Astrocyte (in vitro differentiated cells and primary cell): ENCODE data around the gene ZBTB7A. TPM values are rescaled to one million over a fixed set of nuclear protein-coding genes. Genes with fewer than 3 reads are reported as not detected.

Source experiments
- DNase-seq: peaks from one replicate; pipeline ENCODE4 v3.0.0-alpha.2; 2010; ENCODE audit warnings: low read depth
- FAIRE-seq: peaks from 2 replicates; lab custom pipeline; 2011; peaks lifted over from hg19 to GRCh38; lab: Jason Lieb, UNC
- H2AFZ ChIP-seq: 2 replicates; pipeline ENCODE4 v1.6.0; 2012; ENCODE audit warnings: low read depth, low read length, inconsistent platforms
- H3K27ac ChIP-seq: 2 replicates; pipeline ENCODE4 v1.5.1; 2011; ENCODE audit warnings: low read depth, low read length, inconsistent platforms
- H3K27me3 ChIP-seq: 2 replicates; pipeline ENCODE4 v1.6.0; 2011; ENCODE audit warnings: low read length, inconsistent platforms; ENCODE audit not compliant: insufficient read depth
- H3K36me3 ChIP-seq: 2 replicates; pipeline ENCODE4 v1.5.1; 2011; ENCODE audit warnings: low read length, inconsistent platforms; ENCODE audit not compliant: insufficient read depth
- H3K4me1 ChIP-seq: 2 replicates; pipeline ENCODE4 v1.5.1; 2011; ENCODE audit warnings: low read length, inconsistent platforms; ENCODE audit not compliant: insufficient read depth
- H3K4me2 ChIP-seq: 2 replicates; pipeline ENCODE4 v1.6.0; 2012; ENCODE audit warnings: low read length, inconsistent platforms
- H3K4me3 ChIP-seq: 2 replicates; pipeline ENCODE4 v1.5.1; 2011; ENCODE audit warnings: low read depth, mild to moderate bottlenecking, low read length, inconsistent platforms; ENCODE audit not compliant: insufficient read depth
- H3K79me2 ChIP-seq: 2 replicates; pipeline ENCODE4 v1.6.0; 2012; ENCODE audit warnings: mild to moderate bottlenecking, low read length, inconsistent platforms; ENCODE audit not compliant: insufficient read depth
- H3K9ac ChIP-seq: 2 replicates; pipeline ENCODE4 v1.6.0; 2012; ENCODE audit warnings: mild to moderate bottlenecking, low read length, inconsistent platforms
- H3K9me3 ChIP-seq: 2 replicates; pipeline ENCODE4 v1.5.1; 2012; ENCODE audit warnings: low read depth, mild to moderate bottlenecking, low read length, inconsistent platforms; ENCODE audit not compliant: insufficient read depth
- H4K20me1 ChIP-seq: 2 replicates; pipeline ENCODE4 v1.6.0; 2012; ENCODE audit warnings: low read length, inconsistent platforms; ENCODE audit not compliant: insufficient read depth
- H3K27ac Mint-ChIP-seq: one replicate; pipeline ENCODE4 v1.8.0; 2021; ENCODE audit warnings: mild to moderate bottlenecking, mixed read lengths; ENCODE audit not compliant: unreplicated experiment
- H3K27me3 Mint-ChIP-seq: one replicate; pipeline ENCODE4 v1.8.0; 2021; ENCODE audit warnings: low read depth, mixed read lengths; ENCODE audit not compliant: unreplicated experiment
- H3K36me3 Mint-ChIP-seq: one replicate; pipeline ENCODE4 v1.8.0; 2021; ENCODE audit warnings: low read depth, mixed read lengths; ENCODE audit not compliant: unreplicated experiment
- H3K4me1 Mint-ChIP-seq: one replicate; pipeline ENCODE4 v1.8.0; 2021; ENCODE audit warnings: low read depth, mixed read lengths; ENCODE audit not compliant: unreplicated experiment
- H3K4me3 Mint-ChIP-seq: one replicate; pipeline ENCODE4 v1.8.0; 2021; ENCODE audit warnings: mild to moderate bottlenecking, moderate library complexity, mixed read lengths; ENCODE audit not compliant: unreplicated experiment
- H3K9me3 Mint-ChIP-seq: one replicate; pipeline ENCODE4 v1.8.0; 2021; ENCODE audit warnings: mild to moderate bottlenecking, mixed read lengths; ENCODE audit not compliant: unreplicated experiment
- EZH2 ChIP-seq: IDR thresholded peaks from 2 replicates; pipeline ENCODE4 v1.6.1; 2012; ENCODE audit warnings: mild to moderate bottlenecking, low read length, inconsistent platforms; ENCODE audit not compliant: insufficient read depth
- total RNA-seq: library from RNA; stranded (reverse); gene quantifications from 2 replicates; pipeline ENCODE4 v1.2.1, GENCODE V29; 2021
- TF ChIP-seq, protein P1 (sequence below): IDR thresholded peaks from 2 replicates; pipeline ENCODE4 v1.5.1; 2011; ENCODE audit warnings: low read depth, mild to moderate bottlenecking, inconsistent platforms, low read length, moderate library complexity; ENCODE audit not compliant: insufficient read depth

ZBTB7A gene
- total RNA-seq, 1 donor from 2014 or later: 24.3 TPM

- TF ChIP-seq EZH2: no peak
- TF ChIP-seq, protein P1, sequence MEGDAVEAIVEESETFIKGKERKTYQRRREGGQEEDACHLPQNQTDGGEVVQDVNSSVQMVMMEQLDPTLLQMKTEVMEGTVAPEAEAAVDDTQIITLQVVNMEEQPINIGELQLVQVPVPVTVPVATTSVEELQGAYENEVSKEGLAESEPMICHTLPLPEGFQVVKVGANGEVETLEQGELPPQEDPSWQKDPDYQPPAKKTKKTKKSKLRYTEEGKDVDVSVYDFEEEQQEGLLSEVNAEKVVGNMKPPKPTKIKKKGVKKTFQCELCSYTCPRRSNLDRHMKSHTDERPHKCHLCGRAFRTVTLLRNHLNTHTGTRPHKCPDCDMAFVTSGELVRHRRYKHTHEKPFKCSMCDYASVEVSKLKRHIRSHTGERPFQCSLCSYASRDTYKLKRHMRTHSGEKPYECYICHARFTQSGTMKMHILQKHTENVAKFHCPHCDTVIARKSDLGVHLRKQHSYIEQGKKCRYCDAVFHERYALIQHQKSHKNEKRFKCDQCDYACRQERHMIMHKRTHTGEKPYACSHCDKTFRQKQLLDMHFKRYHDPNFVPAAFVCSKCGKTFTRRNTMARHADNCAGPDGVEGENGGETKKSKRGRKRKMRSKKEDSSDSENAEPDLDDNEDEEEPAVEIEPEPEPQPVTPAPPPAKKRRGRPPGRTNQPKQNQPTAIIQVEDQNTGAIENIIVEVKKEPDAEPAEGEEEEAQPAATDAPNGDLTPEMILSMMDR: no peak
- H3K4me2 ChIP-seq: no peak overlapping the region
- Mint-ChIP-seq H3K9me3 (no peaks in the 10 kb centered on the region), H3K4me3 (no peak overlapping the region), H3K4me1 (peaks cover 26% of the 10 kb centered on the region), H3K27me3 (no peaks in the 10 kb centered on the region), H3K36me3 (peaks cover 25% of the 10 kb centered on the region), H3K27ac (no peak overlapping the region)
- H3K4me1 ChIP-seq: peaks cover 37% of the 10 kb centered on the region
- no peaks in the 10 kb centered on the region for H3K27me3 ChIP-seq
- H4K20me1 ChIP-seq: peaks cover 92% of the 10 kb centered on the region
- no peak overlapping the region for H3K9ac ChIP-seq
- H3K36me3 ChIP-seq: peaks cover 17% of the 10 kb centered on the region
- peaks cover 95% of the 10 kb centered on the region for H3K79me2 ChIP-seq
- no peak overlapping the region for H3K27ac ChIP-seq
- DNase-seq: no peak
- no peak overlapping the region for H2AFZ ChIP-seq
- no peaks in the 10 kb centered on the region for H3K9me3 ChIP-seq
- FAIRE-seq: no peak
- no peak overlapping the region for H3K4me3 ChIP-seq
These were observed 11.5 kb downstream of the ZBTB7A start for GRCh38 chr19:4055209-4055552.

- H3K9ac ChIP-seq: no peak overlapping the region
- peaks cover 37% of the 10 kb centered on the region for H3K4me1 ChIP-seq
- H3K4me3 Mint-ChIP-seq: no peak overlapping the region
- peaks cover 28% of the 10 kb centered on the region for H3K36me3 Mint-ChIP-seq
- DNase-seq: no peak
- H3K36me3 ChIP-seq: peaks cover 17% of the 10 kb centered on the region
- no peak overlapping the region for H3K4me3 ChIP-seq
- H3K27me3 ChIP-seq: no peaks in the 10 kb centered on the region
- peaks cover 25% of the 10 kb centered on the region for H3K4me1 Mint-ChIP-seq
- peaks cover 92% of the 10 kb centered on the region for H4K20me1 ChIP-seq
- no peak overlapping the region for H3K27ac ChIP-seq
- no peak for FAIRE-seq
- peaks cover 95% of the 10 kb centered on the region for H3K79me2 ChIP-seq
- H3K27me3 Mint-ChIP-seq: no peaks in the 10 kb centered on the region
- TF ChIP-seq, protein P1: no peak
- no peak for TF ChIP-seq EZH2
- H2AFZ ChIP-seq: no peak overlapping the region
- H3K9me3 ChIP-seq: no peaks in the 10 kb centered on the region
- H3K4me2 ChIP-seq: no peak overlapping the region
- H3K9me3 Mint-ChIP-seq: no peaks in the 10 kb centered on the region
- no peak overlapping the region for H3K27ac Mint-ChIP-seq
These were observed 12.1 kb downstream of the ZBTB7A start for GRCh38 chr19:4054441-4055208.
